Neural cell (in vitro differentiated cells): ENCODE results near the gene ATP6V1F.

ENCODE experiments used
- CTCF ChIP-seq: fragments of 450-650 bp; IDR thresholded peaks from 2 replicates; pipeline ENCODE4 v1.5.1; 2014; ENCODE audit warnings: antibody characterized with exemption, mild to moderate bottlenecking, moderate library complexity; ENCODE audit not compliant: poor library complexity, severe bottlenecking
- EP300 ChIP-seq: fragments of 450-650 bp; conservative IDR thresholded peaks from 2 replicates; pipeline ENCODE4 v1.6.1; 2014; ENCODE audit warnings: antibody characterized with exemption, mild to moderate bottlenecking, moderate library complexity; ENCODE audit not compliant: poor library complexity, severe bottlenecking
- EZH2 ChIP-seq: fragments of 200-600, 300-800 bp; shearing (Covaris generic), sonication (generic); IDR thresholded peaks from 2 replicates; pipeline ENCODE4 v1.6.1; 2014; ENCODE audit warnings: antibody characterized with exemption, low read length, borderline replicate concordance, mild to moderate bottlenecking; ENCODE audit not compliant: insufficient read depth, poor library complexity, severe bottlenecking
- MXI1 ChIP-seq: fragments of 450-650 bp; conservative IDR thresholded peaks from 2 replicates; pipeline ENCODE4 v1.6.1; 2014; ENCODE audit warnings: antibody characterized with exemption, mild to moderate bottlenecking; ENCODE audit not compliant: poor library complexity, severe bottlenecking
- POLR2AphosphoS5 ChIP-seq: IDR thresholded peaks from 2 replicates; pipeline ENCODE4 v1.6.1; 2012
- RAD21 ChIP-seq: fragments of 450-650 bp; conservative IDR thresholded peaks from 2 replicates; pipeline ENCODE4 v1.6.1; 2014; ENCODE audit warnings: antibody characterized with exemption, mild to moderate bottlenecking, moderate library complexity

DNA sequence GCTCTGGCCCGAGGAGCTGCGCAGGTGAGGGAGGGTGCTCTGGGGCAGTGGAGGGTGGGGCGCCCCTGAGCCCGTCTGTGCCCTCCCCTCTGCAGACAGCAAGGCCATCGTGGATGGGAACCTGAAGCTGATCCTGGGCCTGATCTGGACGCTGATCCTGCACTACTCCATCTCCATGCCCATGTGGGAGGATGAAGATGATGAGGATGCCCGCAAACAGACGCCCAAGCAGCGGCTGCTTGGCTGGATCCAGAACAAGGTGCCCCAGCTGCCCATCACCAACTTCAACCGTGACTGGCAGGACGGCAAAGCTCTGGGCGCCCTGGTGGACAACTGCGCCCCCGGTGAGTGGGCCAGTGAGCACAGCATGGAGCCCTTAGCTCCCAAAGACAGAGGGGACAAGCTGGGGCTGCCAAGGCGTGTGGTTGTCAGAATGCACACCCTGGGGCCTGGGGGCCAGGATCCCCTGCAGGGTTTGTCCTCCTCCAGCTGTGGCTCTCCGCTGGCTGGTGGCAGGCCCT lies 27.4 kb upstream of the ATP6V1F start:
- TF ChIP-seq RAD21 (no peak), CTCF (no peak), POLR2AphosphoS5 (no peak), EZH2 (no peak), EP300 (no peak), MXI1 (no peak)
